Stimulated activated CD8-positive, alpha-beta memory T cell treated with anti-CD3 and anti-CD28 coated beads, Interleukin-2, amount 100 ng/mL, for 48 hours (primary cell): ENCODE data around the gene ITIH3.
A peak's percentile ranks its signal among the peaks of the same experiment; 100 is the strongest.

ENCODE experiments used
- DNase-seq, 2 donors: peaks; one replicate each; pipeline ENCODE4 v3.0.0-alpha.2; 2020; ENCODE audit warnings: low read depth in 2 of 2

ITIH3 gene

GRCh38 chr3:52793702-52794611 lies 639 bp upstream of the ITIH3 start:
- DNase-seq, result no peak

GRCh38 chr3:52795298-52795900 lies 803 bp downstream of the ITIH3 start:
- no peak for DNase-seq

GRCh38 chr3:52796411-52796810 lies 1.8 kb downstream of the ITIH3 start:
- DNase-seq, result no peak

- no peak for DNase-seq
These were observed 3.9 kb downstream of the ITIH3 start for GRCh38 chr3:52798376-52798977.

DNA sequence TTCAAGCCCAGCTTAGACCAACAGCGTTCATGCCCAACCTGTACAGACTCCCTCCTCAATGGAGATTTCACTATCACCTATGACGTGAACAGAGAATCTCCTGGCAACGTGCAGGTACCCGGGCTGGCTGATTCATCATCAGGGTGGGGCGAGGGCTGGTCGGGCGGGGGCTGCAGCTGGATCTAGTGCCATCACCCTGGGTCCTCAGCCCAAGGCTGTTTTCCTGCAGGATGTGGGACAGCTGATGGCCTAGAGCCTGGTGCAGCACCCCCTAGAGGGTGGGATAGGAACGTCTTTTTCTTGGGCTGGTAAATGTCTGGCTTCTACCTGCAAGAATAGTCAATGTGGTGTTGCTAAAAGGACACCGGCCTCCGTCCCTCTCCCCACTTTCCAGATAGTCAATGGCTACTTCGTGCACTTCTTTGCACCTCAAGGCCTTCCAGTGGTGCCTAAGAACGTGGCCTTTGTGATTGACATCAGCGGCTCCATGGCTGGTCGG lies 4.4 kb downstream of the ITIH3 start:
- DNase-seq, result peak; percentile 2 to 3

DNA sequence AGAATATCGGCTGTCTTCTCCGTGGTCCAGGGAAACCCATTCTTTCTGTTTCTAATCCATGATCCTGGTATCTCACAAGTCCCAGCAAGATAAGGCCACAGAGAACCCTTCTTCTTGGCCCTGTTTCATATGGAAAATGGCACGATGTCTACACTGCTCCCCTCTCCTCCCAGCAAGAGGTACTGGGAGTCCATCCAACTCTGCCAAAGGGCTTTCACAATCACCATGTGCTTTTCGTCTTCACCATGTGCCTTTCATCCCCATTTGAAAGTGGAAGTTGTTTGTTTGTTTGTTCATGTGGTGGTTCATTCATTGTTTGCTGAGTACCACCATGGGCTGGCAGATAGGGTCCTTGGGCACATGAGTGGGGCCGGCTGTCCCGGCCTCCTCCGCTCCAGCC lies 5.5 kb downstream of the ITIH3 start:
- DNase-seq, result no peak

GRCh38 chr3:52801839-52802238 lies 7.2 kb downstream of the ITIH3 start:
- DNase-seq, result no peak

- no peak for DNase-seq
These were observed 10.9 kb downstream of the ITIH3 start for GRCh38 chr3:52805270-52806039.

GRCh38 chr3:52809149-52809548 lies 14.6 kb downstream of the ITIH3 start:
- DNase-seq, result no peak

GRCh38 chr3:52809662-52810377 lies 15.2 kb downstream of the ITIH3 start:
- DNase-seq, result no peak

- DNase-seq, result no peak
These were observed 16.3 kb downstream of the ITIH3 start for GRCh38 chr3:52810923-52811322.

DNA sequence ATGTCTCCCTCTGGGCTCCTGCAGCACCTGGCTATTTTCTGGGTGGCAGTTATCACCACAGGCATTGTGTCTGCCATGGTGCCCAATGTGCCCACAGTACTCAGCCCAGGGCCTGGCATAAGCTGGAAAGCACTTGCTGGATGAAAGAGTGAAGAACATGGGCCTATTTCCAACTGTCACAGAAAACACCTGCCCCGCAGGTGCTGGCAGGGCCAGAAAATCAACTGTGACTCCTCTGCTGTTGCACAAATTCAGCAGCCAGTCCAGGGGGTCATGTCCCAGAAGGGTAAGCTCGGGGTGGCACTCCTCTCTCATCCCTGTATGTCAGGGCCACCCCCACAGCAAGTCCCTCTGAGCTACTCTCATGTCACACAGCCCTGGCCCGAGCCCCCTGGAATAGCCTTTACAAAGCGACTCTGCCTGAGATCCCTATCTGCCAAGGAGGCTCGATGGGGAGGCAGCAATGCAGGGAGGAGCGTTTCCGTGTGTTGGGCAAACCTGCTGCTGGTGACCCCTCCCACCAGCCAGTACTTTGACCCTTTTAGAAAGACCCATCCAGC lies 16.9 kb downstream of the ITIH3 start:
- DNase-seq, result no peak

- DNase-seq, result no peak
These were observed 19.2 kb downstream of the ITIH3 start for GRCh38 chr3:52813810-52814209.

- no peak for DNase-seq
These were observed 21.6 kb downstream of the ITIH3 start for GRCh38 chr3:52816199-52816598.

GRCh38 chr3:52816654-52817053 lies 22.1 kb downstream of the ITIH3 start:
- no peak for DNase-seq

- DNase-seq, result no peak
These were observed 22.6 kb downstream of the ITIH3 start for GRCh38 chr3:52817221-52817620.

GRCh38 chr3:52817860-52818259 lies 23.3 kb downstream of the ITIH3 start:
- DNase-seq, result no peak

GRCh38 chr3:52819936-52820335 lies 25.3 kb downstream of the ITIH3 start:
- DNase-seq, result no peak

DNA sequence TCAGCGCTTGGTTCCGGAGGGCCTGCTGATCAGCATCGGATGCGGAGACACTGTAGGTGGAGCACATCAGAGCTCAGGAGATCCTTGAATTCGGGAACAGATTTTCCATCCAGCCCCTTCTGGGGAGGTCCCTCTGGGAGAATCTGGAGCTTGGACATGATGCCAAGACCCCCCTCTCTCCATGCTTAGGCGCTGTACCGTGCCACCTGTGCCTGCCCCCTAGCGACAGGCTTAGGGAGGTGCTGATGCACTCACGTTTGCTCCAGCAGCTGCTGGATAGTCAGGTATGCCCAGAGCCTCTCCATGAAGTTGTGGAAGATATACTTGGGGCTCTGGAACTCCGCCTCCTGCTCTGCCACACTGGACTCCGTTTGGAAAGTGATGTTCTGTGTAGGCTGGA lies 26.1 kb downstream of the ITIH3 start:
- peak in 1 of 2 donors; percentile 7 for DNase-seq

DNA sequence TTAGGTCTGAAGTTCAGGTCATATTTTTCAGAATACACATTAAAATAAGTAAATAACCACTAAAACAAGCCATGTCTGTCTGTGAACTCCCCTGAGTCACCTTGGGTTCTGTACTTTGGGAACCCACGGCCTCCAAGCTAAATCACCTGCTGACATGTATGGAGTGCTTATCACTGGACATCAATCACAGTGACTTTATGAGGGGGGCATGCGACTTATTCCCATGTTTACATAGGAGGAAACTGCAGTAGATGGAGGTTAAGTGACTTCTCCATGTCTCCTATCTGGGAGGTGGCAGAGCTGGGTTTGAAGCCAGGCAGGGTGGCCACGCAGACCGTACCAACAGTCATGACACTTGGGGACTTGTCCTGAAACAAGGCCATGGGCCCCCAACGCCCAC lies 27.8 kb downstream of the ITIH3 start:
- no peak for DNase-seq

DNA sequence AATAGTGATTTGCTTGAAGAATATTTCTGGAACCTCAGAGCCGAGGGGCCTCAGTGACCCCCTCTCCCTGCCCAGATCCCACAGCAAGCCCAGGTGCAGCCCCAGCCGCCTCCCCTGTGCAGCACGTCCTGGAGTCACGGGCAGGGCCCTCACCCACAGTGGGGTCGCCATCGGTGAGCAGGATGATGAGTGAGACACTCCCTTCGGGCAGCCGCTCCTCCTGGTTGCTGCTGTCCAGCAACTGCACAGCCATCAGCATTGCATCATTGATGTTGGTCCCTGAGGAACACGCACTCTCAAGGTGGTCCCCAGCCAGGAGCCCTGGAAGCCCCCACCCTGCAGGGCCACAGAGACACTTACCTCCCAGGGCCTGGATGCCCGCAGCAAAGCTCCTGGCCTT lies 29.4 kb downstream of the ITIH3 start:
- no peak for DNase-seq
